GM18502 (cell line): ENCODE data around the gene BMP8B.
A peak's percentile ranks its signal among the peaks of the same experiment; 100 is the strongest.
"Not testable (repeated sequence)": the region's sequence is repeated elsewhere in the genome, so short reads cannot be mapped to it uniquely, and the experiment has no call there.

Source experiments
- ATAC-seq: cut with Tn5 transposase; IDR thresholded peaks from one replicate; pipeline ENCODE4 v1.9.1; 2021; ENCODE audit warnings: mild to moderate bottlenecking; ENCODE audit not compliant: unreplicated experiment, poor library complexity

The BMP8B gene

GRCh38 chr1:39816415-39817090, 27.9 kb upstream of the BMP8B start:
- peak; percentile 57 for ATAC-seq

GRCh38 chr1:39812913-39813312, 24.2 kb upstream of the BMP8B start:
- ATAC-seq = no peak

DNA sequence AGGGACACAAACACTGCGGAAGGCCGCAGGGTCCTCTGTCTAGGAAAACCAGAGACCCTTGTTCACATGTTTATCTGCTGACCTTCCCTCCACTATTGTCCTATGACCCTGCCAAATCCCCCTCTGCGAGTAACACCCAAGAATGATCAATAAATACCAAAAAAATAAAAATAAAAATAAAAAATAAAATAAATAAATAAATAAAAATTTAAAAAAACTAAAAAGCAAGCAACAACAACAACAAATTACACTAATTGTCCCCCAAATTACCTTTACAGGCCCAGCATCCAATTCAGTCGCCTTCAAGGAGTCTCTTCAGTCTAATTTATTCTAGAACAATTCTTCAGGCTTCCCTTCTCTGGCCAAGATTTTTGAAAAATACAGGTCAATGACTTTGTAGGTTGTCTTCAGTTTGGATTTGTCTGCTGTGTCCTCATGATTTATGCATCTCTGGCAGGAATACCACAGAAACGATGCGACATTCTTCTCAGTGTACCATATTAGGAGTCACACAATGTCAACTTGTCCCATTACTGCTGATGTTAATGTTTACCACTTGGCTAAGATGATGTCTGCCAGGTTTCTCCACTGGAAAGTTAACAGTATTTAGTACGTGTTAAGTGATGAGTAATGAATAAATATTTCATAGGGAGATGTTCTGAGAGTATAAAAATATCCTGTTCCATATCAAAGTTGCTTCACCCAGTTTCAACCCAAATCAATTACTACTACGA, 20.3 kb upstream of the BMP8B start:
- no peak for ATAC-seq

- ATAC-seq = no peak
Measured at GRCh38 chr1:39805385-39805784, 16.7 kb upstream of the BMP8B start.

GRCh38 chr1:39802496-39803260, 14.0 kb upstream of the BMP8B start:
- ATAC-seq = no peak

DNA sequence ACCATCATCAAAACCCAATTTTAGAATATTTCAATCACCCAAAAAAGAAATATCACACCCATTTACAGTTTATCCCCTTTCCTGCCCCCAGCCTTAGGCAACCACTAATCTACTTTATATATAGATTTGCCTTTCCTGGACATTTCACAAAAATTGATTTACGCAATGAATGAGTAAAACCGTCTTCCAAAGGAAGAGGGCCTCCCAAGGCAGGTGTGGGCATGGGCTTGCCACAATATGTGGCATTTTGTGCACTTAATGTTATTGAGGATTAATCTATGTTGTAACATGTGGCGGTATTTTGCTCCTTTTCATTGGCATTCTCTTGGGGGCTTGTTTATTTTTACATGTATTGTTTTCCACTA, 11.8 kb upstream of the BMP8B start:
- no peak for ATAC-seq

GRCh38 chr1:39799770-39800470, 11.3 kb upstream of the BMP8B start:
- peak; percentile 66 for ATAC-seq

DNA sequence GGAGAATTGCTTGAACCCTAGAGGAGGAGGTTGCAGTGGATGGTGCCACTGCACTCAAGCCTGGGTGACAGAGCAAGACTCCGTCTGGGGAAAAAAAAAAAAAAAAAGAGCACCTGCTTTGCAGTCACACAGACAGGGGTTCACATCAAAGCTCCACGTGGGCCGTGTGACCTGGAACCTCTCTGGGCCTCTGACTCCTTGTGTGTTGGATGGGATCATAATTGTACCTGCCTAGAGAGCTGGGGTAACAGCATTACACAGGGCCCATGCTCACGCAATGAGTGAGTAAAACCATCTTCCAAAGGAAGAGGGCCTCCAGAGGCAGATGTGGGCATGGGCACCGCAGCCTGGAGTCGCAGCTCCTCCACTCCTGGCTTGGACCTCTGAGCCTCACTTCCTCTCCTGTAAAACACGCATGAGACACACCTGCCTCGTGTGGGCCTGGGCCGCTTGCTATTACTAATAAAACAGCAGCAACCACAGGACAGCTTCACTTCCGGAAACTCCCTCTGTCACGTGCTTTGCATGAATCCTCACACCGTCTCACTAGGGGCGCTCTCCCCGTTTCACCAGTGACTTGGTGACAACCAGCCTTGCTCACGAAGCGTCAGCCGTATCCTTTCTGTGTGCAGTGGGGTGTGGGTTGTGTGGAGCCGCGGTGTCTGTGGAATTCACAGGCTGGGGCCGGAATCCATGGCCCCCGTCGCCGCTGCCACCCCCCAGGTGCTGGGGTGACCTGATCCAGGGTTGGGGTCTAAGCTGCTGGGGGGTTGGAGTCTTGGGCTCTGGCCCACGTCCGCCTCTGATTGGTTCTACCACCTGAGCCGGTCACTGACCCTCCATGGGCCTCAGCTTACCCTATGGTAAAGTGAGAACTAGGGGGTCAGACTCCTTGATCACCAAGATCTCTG, 10.4 kb upstream of the BMP8B start:
- ATAC-seq = peak; percentile 82

- ATAC-seq = no peak
Measured at GRCh38 chr1:39795651-39796050, 7.0 kb upstream of the BMP8B start.

- no peak for ATAC-seq
Measured at GRCh38 chr1:39791838-39792237, 3.2 kb upstream of the BMP8B start.

GRCh38 chr1:39789571-39790110, 976 bp upstream of the BMP8B start:
- ATAC-seq = no peak

DNA sequence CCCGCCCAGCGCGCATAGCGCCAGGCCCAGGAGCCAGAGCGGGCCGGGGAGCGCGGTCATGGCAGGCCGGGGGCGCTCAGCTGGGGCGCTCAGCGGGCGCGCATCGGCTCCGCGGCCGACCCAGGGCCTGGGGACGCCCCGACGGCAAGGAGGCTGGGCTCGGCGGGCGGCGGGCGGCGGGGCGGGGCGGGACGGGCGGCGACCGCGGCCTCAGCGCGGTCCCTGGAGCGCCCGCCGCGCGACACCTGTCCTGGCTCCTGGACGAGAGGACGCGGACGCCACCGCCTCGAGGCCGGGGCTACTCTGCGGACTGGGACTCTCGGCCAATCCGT, 273 bp downstream of the BMP8B start:
- ATAC-seq = no peak

GRCh38 chr1:39787964-39788363, 701 bp downstream of the BMP8B start:
- ATAC-seq = not testable (repeated sequence)

- no peak for ATAC-seq
Measured at GRCh38 chr1:39787468-39787867, 1.2 kb downstream of the BMP8B start.

GRCh38 chr1:39787108-39787375, 1.6 kb downstream of the BMP8B start:
- not testable (repeated sequence) for ATAC-seq

GRCh38 chr1:39786303-39787107, 2.2 kb downstream of the BMP8B start:
- ATAC-seq = not testable (repeated sequence)

DNA sequence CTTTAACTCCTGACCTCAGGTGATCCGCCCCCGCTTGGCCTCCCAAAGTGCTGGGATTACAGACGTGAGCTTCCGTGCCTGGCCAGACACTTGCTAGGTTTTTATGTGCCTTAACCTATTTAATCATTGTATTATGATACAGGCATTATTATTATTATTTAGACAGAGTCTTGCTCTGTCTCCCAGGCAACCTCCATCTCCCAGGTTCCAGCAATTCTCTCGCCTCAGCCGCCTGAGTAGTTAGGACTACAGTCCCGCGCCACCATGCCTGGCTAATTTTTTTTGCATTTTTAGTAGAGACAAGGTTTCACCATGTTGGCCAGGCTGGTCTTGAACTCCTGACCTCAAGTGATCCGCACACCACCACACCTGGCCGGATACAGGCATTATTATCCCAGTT, 6.0 kb downstream of the BMP8B start:
- not testable (repeated sequence) for ATAC-seq

DNA sequence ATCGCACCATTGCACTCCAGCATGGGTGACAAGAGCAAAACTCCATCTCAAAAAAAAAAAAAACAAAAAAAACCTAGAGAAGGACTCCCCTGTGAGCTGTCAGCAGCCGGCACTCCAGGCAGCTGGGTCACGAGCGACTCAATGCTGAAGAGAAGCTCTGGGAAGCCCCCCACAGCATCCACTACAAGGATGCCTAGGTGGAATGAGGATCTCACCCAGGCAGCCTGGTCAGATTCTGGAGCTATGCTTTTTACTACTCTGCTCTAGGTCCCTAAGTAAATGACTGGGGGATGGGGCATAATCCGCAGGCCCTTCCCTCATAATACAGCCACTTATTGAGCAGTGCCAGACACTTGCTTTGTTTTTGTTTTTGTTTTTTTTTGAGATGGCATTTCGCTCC, 6.6 kb downstream of the BMP8B start:
- ATAC-seq = no peak

DNA sequence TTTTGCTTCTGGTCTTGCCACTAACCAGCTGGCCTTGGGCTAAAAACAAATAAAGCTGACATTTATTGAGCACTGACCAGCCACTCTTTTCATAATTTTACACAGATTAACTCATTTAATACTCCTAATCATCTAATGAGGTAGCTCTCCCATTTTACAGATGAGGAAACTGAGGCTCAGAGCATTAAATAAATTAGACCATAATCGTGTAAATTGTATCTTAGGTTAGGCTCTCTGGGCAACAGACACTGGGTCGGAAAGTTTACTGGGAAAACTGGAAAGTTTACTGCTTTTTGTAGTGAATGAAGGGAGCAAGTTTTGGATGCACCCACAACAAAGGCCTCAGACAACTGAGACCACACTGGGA, 7.3 kb downstream of the BMP8B start:
- ATAC-seq = no peak
